RWPE2 (cell line): ENCODE data around the gene ATXN7L1.

Experiments used
- ATAC-seq: fragments of 200-7000 bp; cut with Tn5 transposase; 3 replicates; pipeline ENCODE4 v1.9.1; 2021; ENCODE audit warnings: low read depth
- DNase-seq: peaks from one replicate; pipeline ENCODE4 v3.0.0-alpha.2; 2020; ENCODE audit warnings: low spot score
- H3K27ac ChIP-seq: fragments of 450-650 bp; 2 replicates; pipeline ENCODE4 v1.5.1; 2017; ENCODE audit warnings: mild to moderate bottlenecking; ENCODE audit not compliant: poor library complexity, severe bottlenecking
- H3K27me3 ChIP-seq: fragments of 250-450 bp; sonication (Bioruptor Pico); 2 replicates; pipeline ENCODE4 v1.5.1; 2021; ENCODE audit warnings: mild to moderate bottlenecking, moderate library complexity; ENCODE audit not compliant: insufficient read depth, poor library complexity, severe bottlenecking
- H3K36me3 ChIP-seq: fragments of 250-450 bp; sonication (Bioruptor Pico); 2 replicates; pipeline ENCODE4 v1.5.1; 2020; ENCODE audit warnings: low read depth, mild to moderate bottlenecking, moderate library complexity
- H3K4me1 ChIP-seq: fragments of 250-450 bp; sonication (Bioruptor Pico); 2 replicates; pipeline ENCODE4 v1.5.1; 2021; ENCODE audit warnings: mild to moderate bottlenecking, moderate library complexity; ENCODE audit not compliant: insufficient read depth, poor library complexity, severe bottlenecking
- H3K4me3 ChIP-seq: fragments of 250-450 bp; sonication (Bioruptor Pico); 2 replicates; pipeline ENCODE4 v1.5.1; 2021; ENCODE audit warnings: mild to moderate bottlenecking, moderate library complexity; ENCODE audit not compliant: severe bottlenecking
- H3K9me3 ChIP-seq: fragments of 250-450 bp; sonication (Bioruptor Pico); 2 replicates; pipeline ENCODE4 v1.5.1; 2021; ENCODE audit warnings: mild to moderate bottlenecking, moderate library complexity; ENCODE audit not compliant: severe bottlenecking
- CTCF ChIP-seq: fragments of 450-650 bp; IDR thresholded peaks from one replicate; pipeline ENCODE4 v1.5.1; 2017; ENCODE audit warnings: mild to moderate bottlenecking, moderate library complexity; ENCODE audit not compliant: poor library complexity, severe bottlenecking

The ATXN7L1 gene

DNA sequence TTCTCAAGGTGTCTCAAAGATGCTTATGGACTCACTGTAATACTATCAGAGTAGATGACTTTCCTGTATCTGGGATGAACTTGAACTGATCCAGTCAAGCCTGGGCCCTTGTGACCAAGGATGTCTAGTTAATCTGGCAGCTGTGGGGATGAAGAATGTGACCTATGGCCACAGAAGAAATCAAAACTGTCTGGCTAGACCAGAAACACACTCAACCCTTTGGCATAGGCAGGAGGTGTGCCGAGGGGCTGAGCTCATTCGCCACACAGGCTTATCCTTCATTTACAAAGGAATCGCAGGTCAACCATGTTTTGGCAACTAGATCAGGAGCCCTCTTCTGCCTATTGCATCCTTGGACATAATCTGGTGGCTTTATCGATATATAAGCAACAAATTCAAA, 110.6 kb downstream of the ATXN7L1 start:
- Histone ChIP-seq H3K27ac (no peak overlapping the region), H3K9me3 (no peaks in the 10 kb centered on the region), H3K27me3 (no peaks in the 10 kb centered on the region), H3K4me1 (peaks cover 3% of the 10 kb centered on the region), H3K36me3 (no peaks in the 10 kb centered on the region), H3K4me3 (no peak overlapping the region)
- no peak for DNase-seq
- no peak for TF ChIP-seq CTCF
- ATAC-seq: no peak

GRCh38 chr7:105764506-105764905, 111.9 kb downstream of the ATXN7L1 start:
- DNase-seq: no peak
- TF ChIP-seq CTCF: no peak

GRCh38 chr7:105760551-105761447, 115.6 kb downstream of the ATXN7L1 start:
- Histone ChIP-seq H3K27me3 (no peaks in the 10 kb centered on the region), H3K27ac (no peak overlapping the region), H3K9me3 (no peaks in the 10 kb centered on the region), H3K4me3 (no peak overlapping the region), H3K36me3 (no peaks in the 10 kb centered on the region), H3K4me1 (no peaks in the 10 kb centered on the region)
- peak; percentile 62 for TF ChIP-seq CTCF
- no peak for DNase-seq
- ATAC-seq: peak; percentile 27; the same call in 2 of the 3 replicates

More at GRCh38 chr7:105764506-105764905, 111.9 kb downstream of the ATXN7L1 start:
- Histone ChIP-seq H3K27me3 (no peaks in the 10 kb centered on the region), H3K4me1 (no peaks in the 10 kb centered on the region), H3K9me3 (no peaks in the 10 kb centered on the region), H3K36me3 (no peaks in the 10 kb centered on the region), H3K27ac (no peak overlapping the region), H3K4me3 (no peak overlapping the region)
- ATAC-seq: no peak

DNA sequence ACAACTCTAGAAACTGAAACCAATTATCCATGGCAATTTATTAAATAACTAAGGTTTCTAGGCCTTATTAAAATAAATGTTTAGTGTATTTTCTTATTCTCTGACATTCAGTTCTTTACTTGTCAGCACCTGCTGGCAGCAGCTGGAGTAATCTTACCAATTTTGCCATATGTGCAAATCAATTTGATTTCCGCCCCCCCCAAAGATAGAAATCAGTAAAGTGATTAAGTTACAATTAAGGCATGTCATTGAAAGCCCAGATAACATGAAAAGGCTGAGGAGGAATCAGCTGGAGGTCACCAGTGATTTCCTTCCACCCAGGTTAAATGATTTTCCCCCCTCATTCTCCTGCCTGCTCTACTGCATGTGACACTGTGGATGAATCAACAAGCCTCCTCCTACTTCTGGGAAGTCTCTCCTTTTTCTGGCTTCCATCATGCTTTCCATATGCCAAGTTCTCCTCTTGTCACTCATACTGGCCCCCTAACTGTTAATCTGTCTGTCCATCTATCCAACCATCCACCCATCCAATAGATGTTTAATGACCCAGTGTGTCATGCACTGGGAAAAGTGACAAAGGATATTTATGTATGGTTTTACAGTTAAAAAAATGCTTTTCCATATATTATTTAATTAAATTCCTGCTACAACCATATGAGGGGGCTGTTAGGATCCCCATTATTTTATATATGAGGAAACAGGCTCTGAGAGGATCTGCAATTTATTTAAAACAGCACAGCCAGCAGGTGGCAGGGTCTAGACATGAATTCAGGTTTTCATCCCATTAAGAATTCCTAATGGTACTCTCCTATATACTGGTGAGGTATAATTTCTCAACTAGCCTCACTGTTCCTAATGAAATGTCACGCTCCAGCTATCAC, 116.5 kb downstream of the ATXN7L1 start:
- H3K9me3 ChIP-seq: no peaks in the 10 kb centered on the region
- H3K27me3 ChIP-seq: no peaks in the 10 kb centered on the region
- ATAC-seq (peak; percentile 79), DNase-seq (no peak)
- H3K4me1 ChIP-seq: no peaks in the 10 kb centered on the region
- H3K4me3 ChIP-seq: no peak overlapping the region
- peak; percentile 86 for TF ChIP-seq CTCF
- H3K27ac ChIP-seq: no peak overlapping the region
- no peaks in the 10 kb centered on the region for H3K36me3 ChIP-seq
